ENCODE measurements around the gene COQ10B. TPM values are rescaled to one million over a fixed set of nuclear protein-coding genes. Genes with fewer than 3 reads are reported as not detected.

The COQ10B gene
- total and polyA plus RNA-seq, 4 donors, result 12.0 to 22.1 (median 16.5) TPM

DNA sequence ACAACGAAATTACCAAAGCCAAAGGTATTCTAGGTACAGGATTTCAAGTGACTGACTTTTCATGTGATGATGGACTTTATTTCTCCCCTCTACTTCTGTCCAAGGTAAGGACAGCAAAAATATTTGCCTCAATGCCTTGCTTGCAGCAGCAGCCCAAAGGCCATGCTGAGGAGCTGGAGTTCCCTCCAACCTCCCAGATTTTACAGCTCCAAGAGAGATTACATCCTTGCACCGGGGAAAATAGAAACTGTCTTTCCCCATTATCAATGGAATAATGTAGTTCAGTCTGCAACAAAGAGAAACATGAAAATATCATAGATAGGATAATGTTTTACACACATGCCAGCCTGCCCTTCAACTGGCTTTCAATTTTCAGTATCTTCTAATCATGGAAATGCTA is 32.8 kb downstream of the COQ10B start:
- Histone ChIP-seq H3K27me3 (ENCODE audit: control insufficient read depth in 4 of 4, insufficient read depth in 4 of 4, low read length in 3 of 4) (no peaks in the 10 kb centered on the region), H3K4me1 (ENCODE audit: control insufficient read depth in 4 of 4, insufficient read depth in 4 of 4, low read length in 3 of 4) (peaks cover 0 to 1% (median 0%) of the 10 kb centered on the region in 4 donors), H3K36me3 (ENCODE audit: control insufficient read depth in 4 of 4, insufficient read depth in 3 of 4, low read depth in 1 of 4, low read length in 3 of 4) (peaks cover 4 to 55% (median 50%) of the 10 kb centered on the region in 4 donors), H3K9ac (ENCODE audit: low read depth in 1 of 2, low read length in 2 of 2) (no peak overlapping the region), H3K9me3 (ENCODE audit: control insufficient read depth in 4 of 4, low read length in 3 of 4) (peaks cover 0 to 3% (median 2%) of the 10 kb centered on the region in 4 donors), H3K4me3 (ENCODE audit: low read depth in 1 of 3, low read length in 3 of 3) (no peak overlapping the region), H3K27ac (ENCODE audit: low read depth in 1 of 2, low read length in 2 of 2) (no peak overlapping the region)
- no peak for DNase-seq (ENCODE audit: low spot score)
- WGBS, result 93% methylated on average over 2 of the region's 2 CpGs
- TF ChIP-seq, protein P1, sequence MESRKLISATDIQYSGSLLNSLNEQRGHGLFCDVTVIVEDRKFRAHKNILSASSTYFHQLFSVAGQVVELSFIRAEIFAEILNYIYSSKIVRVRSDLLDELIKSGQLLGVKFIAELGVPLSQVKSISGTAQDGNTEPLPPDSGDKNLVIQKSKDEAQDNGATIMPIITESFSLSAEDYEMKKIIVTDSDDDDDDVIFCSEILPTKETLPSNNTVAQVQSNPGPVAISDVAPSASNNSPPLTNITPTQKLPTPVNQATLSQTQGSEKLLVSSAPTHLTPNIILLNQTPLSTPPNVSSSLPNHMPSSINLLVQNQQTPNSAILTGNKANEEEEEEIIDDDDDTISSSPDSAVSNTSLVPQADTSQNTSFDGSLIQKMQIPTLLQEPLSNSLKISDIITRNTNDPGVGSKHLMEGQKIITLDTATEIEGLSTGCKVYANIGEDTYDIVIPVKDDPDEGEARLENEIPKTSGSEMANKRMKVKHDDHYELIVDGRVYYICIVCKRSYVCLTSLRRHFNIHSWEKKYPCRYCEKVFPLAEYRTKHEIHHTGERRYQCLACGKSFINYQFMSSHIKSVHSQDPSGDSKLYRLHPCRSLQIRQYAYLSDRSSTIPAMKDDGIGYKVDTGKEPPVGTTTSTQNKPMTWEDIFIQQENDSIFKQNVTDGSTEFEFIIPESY (IDR thresholded peaks at IDR 0.05), result no peak
- TF ChIP-seq, protein P2, sequence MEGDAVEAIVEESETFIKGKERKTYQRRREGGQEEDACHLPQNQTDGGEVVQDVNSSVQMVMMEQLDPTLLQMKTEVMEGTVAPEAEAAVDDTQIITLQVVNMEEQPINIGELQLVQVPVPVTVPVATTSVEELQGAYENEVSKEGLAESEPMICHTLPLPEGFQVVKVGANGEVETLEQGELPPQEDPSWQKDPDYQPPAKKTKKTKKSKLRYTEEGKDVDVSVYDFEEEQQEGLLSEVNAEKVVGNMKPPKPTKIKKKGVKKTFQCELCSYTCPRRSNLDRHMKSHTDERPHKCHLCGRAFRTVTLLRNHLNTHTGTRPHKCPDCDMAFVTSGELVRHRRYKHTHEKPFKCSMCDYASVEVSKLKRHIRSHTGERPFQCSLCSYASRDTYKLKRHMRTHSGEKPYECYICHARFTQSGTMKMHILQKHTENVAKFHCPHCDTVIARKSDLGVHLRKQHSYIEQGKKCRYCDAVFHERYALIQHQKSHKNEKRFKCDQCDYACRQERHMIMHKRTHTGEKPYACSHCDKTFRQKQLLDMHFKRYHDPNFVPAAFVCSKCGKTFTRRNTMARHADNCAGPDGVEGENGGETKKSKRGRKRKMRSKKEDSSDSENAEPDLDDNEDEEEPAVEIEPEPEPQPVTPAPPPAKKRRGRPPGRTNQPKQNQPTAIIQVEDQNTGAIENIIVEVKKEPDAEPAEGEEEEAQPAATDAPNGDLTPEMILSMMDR (IDR thresholded peaks at IDR 0.05; ENCODE audit: low read depth, low read length, missing input control), result no peak
- TF ChIP-seq EGR1 (IDR thresholded peaks at IDR 0.05; ENCODE audit: low read depth in 2 of 2) (no peak), YY1 (IDR thresholded peaks at IDR 0.05) (no peak), RAD21 (IDR thresholded peaks at IDR 0.05) (no peak), HNF4A (conservative IDR thresholded peaks at IDR 0.05) (no peak)
- TF ChIP-seq, protein P3, sequence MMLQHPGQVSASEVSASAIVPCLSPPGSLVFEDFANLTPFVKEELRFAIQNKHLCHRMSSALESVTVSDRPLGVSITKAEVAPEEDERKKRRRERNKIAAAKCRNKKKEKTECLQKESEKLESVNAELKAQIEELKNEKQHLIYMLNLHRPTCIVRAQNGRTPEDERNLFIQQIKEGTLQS (IDR thresholded peaks at IDR 0.05), result no peak

DNA sequence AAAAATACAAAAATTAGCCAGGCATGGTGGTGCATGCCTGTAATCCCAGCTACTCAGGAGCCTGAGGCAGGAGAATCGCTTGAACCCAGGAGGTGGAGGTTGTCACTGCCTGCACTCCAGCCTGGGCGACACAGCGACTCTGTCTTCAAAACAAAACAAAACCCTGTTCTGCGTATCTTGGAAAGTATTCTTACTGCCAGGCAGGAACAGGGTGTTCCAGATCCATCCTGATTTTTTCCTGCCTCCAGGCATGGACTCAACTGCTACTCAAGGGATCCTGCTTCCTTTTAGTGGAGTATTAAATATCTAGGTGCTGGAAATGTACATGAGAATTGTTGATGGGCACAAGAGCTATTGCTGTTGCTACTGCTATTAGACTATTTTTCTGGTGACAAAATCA is 34.0 kb downstream of the COQ10B start:
- Histone ChIP-seq H3K27ac (ENCODE audit: low read depth in 1 of 2, low read length in 2 of 2) (no peak overlapping the region), H3K27me3 (ENCODE audit: control insufficient read depth in 4 of 4, insufficient read depth in 4 of 4, low read length in 3 of 4) (no peaks in the 10 kb centered on the region), H3K36me3 (ENCODE audit: control insufficient read depth in 4 of 4, insufficient read depth in 3 of 4, low read depth in 1 of 4, low read length in 3 of 4) (peaks cover 6 to 67% (median 60%) of the 10 kb centered on the region in 4 donors), H3K4me3 (ENCODE audit: low read depth in 1 of 3, low read length in 3 of 3) (no peak overlapping the region), H3K9ac (ENCODE audit: low read depth in 1 of 2, low read length in 2 of 2) (no peak overlapping the region), H3K4me1 (ENCODE audit: control insufficient read depth in 4 of 4, insufficient read depth in 4 of 4, low read length in 3 of 4) (no peaks in the 10 kb centered on the region), H3K9me3 (ENCODE audit: control insufficient read depth in 4 of 4, low read length in 3 of 4) (peaks cover 0 to 3% (median 2%) of the 10 kb centered on the region in 4 donors)
- TF ChIP-seq, protein P2 (IDR thresholded peaks at IDR 0.05; ENCODE audit: low read depth, low read length, missing input control), result no peak
- TF ChIP-seq YY1 (IDR thresholded peaks at IDR 0.05), result no peak
- TF ChIP-seq FOXA2 (IDR thresholded peaks at IDR 0.05), result no peak
- 93% methylated on average over 4 of the region's 4 CpGs for WGBS
- no peak for DNase-seq (ENCODE audit: low spot score)

DNA sequence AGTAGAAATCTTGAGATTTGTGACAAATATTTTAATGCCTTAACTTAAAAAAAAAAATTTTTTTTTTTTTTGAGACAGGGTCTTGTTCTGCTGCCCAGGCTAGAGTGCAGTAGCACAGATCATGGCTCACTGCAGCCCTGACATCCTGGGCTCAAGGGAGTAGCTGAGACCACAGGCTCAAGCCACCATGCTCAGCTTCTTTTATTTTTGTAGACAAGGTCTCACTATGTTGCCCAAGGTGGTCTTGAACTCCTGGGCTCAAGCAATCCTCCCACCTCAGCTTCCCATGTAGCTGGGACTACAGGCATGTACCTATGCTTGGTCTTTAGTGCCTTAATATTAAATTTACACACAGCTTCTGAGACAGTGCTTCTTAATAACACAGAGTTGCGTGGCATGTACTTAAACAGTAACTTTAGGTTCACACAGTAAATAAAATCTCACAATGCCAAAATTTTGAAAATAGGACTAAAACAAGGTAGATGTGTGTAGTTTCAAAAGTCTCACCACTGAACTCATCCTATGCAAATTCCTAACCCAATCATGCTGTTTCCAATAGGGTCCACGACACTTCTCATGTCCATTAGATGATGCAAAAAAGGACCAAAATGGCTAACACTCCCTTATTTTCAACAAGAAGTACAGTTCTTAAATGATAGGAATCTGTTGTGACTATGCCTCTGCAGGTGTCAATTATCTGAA is 42.2 kb downstream of the COQ10B start:
- no peaks in the 10 kb centered on the region for H3K9me3 ChIP-seq (ENCODE audit: control insufficient read depth in 4 of 4, low read length in 3 of 4)
- no peak for DNase-seq (ENCODE audit: low spot score)
- H3K4me3 ChIP-seq (ENCODE audit: low read depth in 1 of 3, low read length in 3 of 3), result no peak overlapping the region
- H3K36me3 ChIP-seq (ENCODE audit: control insufficient read depth in 4 of 4, insufficient read depth in 3 of 4, low read depth in 1 of 4, low read length in 3 of 4), result peaks cover 11 to 63% (median 55%) of the 10 kb centered on the region in 4 donors
- no peak overlapping the region for H3K9ac ChIP-seq (ENCODE audit: low read depth in 1 of 2, low read length in 2 of 2)
- no peak overlapping the region for H3K27ac ChIP-seq (ENCODE audit: low read depth in 1 of 2, low read length in 2 of 2)
- peaks cover 8 to 33% (median 10%) of the 10 kb centered on the region in 4 donors for H3K4me1 ChIP-seq (ENCODE audit: control insufficient read depth in 4 of 4, insufficient read depth in 4 of 4, low read length in 3 of 4)
- H3K27me3 ChIP-seq (ENCODE audit: control insufficient read depth in 4 of 4, insufficient read depth in 4 of 4, low read length in 3 of 4), result no peaks in the 10 kb centered on the region
- 93% methylated on average over 2 of the region's 2 CpGs for WGBS
- TF ChIP-seq TAF1 (conservative IDR thresholded peaks at IDR 0.05), result no peak
- TF ChIP-seq FOXA1 (IDR thresholded peaks at IDR 0.05), result no peak
- TF ChIP-seq, protein P4, sequence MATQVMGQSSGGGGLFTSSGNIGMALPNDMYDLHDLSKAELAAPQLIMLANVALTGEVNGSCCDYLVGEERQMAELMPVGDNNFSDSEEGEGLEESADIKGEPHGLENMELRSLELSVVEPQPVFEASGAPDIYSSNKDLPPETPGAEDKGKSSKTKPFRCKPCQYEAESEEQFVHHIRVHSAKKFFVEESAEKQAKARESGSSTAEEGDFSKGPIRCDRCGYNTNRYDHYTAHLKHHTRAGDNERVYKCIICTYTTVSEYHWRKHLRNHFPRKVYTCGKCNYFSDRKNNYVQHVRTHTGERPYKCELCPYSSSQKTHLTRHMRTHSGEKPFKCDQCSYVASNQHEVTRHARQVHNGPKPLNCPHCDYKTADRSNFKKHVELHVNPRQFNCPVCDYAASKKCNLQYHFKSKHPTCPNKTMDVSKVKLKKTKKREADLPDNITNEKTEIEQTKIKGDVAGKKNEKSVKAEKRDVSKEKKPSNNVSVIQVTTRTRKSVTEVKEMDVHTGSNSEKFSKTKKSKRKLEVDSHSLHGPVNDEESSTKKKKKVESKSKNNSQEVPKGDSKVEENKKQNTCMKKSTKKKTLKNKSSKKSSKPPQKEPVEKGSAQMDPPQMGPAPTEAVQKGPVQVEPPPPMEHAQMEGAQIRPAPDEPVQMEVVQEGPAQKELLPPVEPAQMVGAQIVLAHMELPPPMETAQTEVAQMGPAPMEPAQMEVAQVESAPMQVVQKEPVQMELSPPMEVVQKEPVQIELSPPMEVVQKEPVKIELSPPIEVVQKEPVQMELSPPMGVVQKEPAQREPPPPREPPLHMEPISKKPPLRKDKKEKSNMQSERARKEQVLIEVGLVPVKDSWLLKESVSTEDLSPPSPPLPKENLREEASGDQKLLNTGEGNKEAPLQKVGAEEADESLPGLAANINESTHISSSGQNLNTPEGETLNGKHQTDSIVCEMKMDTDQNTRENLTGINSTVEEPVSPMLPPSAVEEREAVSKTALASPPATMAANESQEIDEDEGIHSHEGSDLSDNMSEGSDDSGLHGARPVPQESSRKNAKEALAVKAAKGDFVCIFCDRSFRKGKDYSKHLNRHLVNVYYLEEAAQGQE (IDR thresholded peaks at IDR 0.05), result no peak
- no peak for TF ChIP-seq HNF4A (conservative IDR thresholded peaks at IDR 0.05)
- TF ChIP-seq YY1 (IDR thresholded peaks at IDR 0.05), result no peak
- TF ChIP-seq, protein P5, sequence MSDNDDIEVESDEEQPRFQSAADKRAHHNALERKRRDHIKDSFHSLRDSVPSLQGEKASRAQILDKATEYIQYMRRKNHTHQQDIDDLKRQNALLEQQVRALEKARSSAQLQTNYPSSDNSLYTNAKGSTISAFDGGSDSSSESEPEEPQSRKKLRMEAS (IDR thresholded peaks at IDR 0.05), result no peak
- TF ChIP-seq EGR1 (IDR thresholded peaks at IDR 0.05; ENCODE audit: low read depth in 2 of 2), result no peak
- TF ChIP-seq, protein P3 (IDR thresholded peaks at IDR 0.05), result no peak
- TF ChIP-seq RXRA (IDR thresholded peaks at IDR 0.05), result no peak
- TF ChIP-seq RAD21 (IDR thresholded peaks at IDR 0.05), result no peak
- TF ChIP-seq GABPA (IDR thresholded peaks at IDR 0.05 in 1 of 2, conservative IDR thresholded peaks at IDR 0.05 in 1 of 2), result no peak
- no peak for TF ChIP-seq SP1 (IDR thresholded peaks at IDR 0.05)
